ENCODE measurements around the gene ATP2B2. TPM values are rescaled to one million over a fixed set of nuclear protein-coding genes. Genes with fewer than 3 reads are reported as not detected.
"Not testable (repeated sequence)": the region's sequence is repeated elsewhere in the genome, so short reads cannot be mapped to it uniquely, and the experiment has no call there.

Gene ATP2B2
- polyA plus RNA-seq, 4 donors = 0.39 to 0.55 TPM; not detected in 2

- WGBS, 3 donors = 15 to 43% (median 40%) methylated on average over 1 of the region's 1 CpG
- no peak overlapping the region for H3K27ac ChIP-seq (ENCODE audit: low read depth in 1 of 3, low read length in 2 of 3)
- peaks cover 0 to 30% of the 10 kb centered on the region in 2 donors for H3K9me3 ChIP-seq (ENCODE audit: control insufficient read depth in 2 of 2, insufficient read depth in 1 of 2, low read depth in 1 of 2, low read length in 1 of 2)
- no peaks in the 10 kb centered on the region for H3K36me3 ChIP-seq (ENCODE audit: control insufficient read depth in 3 of 3, insufficient read depth in 2 of 3, low read depth in 1 of 3, low read length in 3 of 3)
- no peak for DNase-seq
- FAIRE-seq = no peak
- H3K27me3 ChIP-seq (ENCODE audit: control insufficient read depth in 3 of 3, insufficient read depth in 3 of 3, low read length in 3 of 3) = no peaks in the 10 kb centered on the region
- no peaks in the 10 kb centered on the region for H3K4me1 ChIP-seq (ENCODE audit: control insufficient read depth in 3 of 3, insufficient read depth in 2 of 3, low read depth in 1 of 3, low read length in 2 of 3)
- no peak overlapping the region for H3K4me3 ChIP-seq (ENCODE audit: low read depth in 1 of 3, low read length in 3 of 3)
Observed at GRCh38 chr3:10389339-10389738, 116.0 kb downstream of the ATP2B2 start.

GRCh38 chr3:10387881-10388609 lies 117.3 kb downstream of the ATP2B2 start:
- no peaks in the 10 kb centered on the region for H3K4me1 ChIP-seq (ENCODE audit: control insufficient read depth in 3 of 3, insufficient read depth in 2 of 3, low read depth in 1 of 3, low read length in 2 of 3)
- H3K27ac ChIP-seq (ENCODE audit: low read depth in 1 of 3, low read length in 2 of 3) = no peak overlapping the region
- FAIRE-seq = no peak
- no peak overlapping the region for H3K4me3 ChIP-seq (ENCODE audit: low read depth in 1 of 3, low read length in 3 of 3)
- no peaks in the 10 kb centered on the region for H3K36me3 ChIP-seq (ENCODE audit: control insufficient read depth in 3 of 3, insufficient read depth in 2 of 3, low read depth in 1 of 3, low read length in 3 of 3)
- H3K27me3 ChIP-seq (ENCODE audit: control insufficient read depth in 3 of 3, insufficient read depth in 3 of 3, low read length in 3 of 3) = no peaks in the 10 kb centered on the region
- WGBS, 3 donors = 60 to 61% (median 61%) methylated on average over 6 of the region's 6 CpGs
- H3K9me3 ChIP-seq (ENCODE audit: control insufficient read depth in 2 of 2, insufficient read depth in 1 of 2, low read depth in 1 of 2, low read length in 1 of 2) = peaks cover 0 to 30% of the 10 kb centered on the region in 2 donors
- no peak for DNase-seq

- DNase-seq = no peak
- no peak for FAIRE-seq
- no peaks in the 10 kb centered on the region for H3K4me1 ChIP-seq (ENCODE audit: control insufficient read depth in 3 of 3, insufficient read depth in 2 of 3, low read depth in 1 of 3, low read length in 2 of 3)
- no peak overlapping the region for H3K4me3 ChIP-seq (ENCODE audit: low read depth in 1 of 3, low read length in 3 of 3)
- WGBS, 3 donors = 83 to 98% (median 93%) methylated on average over 1 of the region's 1 CpG
- H3K27ac ChIP-seq (ENCODE audit: low read depth in 1 of 3, low read length in 2 of 3) = no peak overlapping the region
- H3K27me3 ChIP-seq (ENCODE audit: control insufficient read depth in 3 of 3, insufficient read depth in 3 of 3, low read length in 3 of 3) = no peaks in the 10 kb centered on the region
- H3K9me3 ChIP-seq (ENCODE audit: control insufficient read depth in 2 of 2, insufficient read depth in 1 of 2, low read depth in 1 of 2, low read length in 1 of 2) = peaks cover 0 to 30% of the 10 kb centered on the region in 2 donors
- H3K36me3 ChIP-seq (ENCODE audit: control insufficient read depth in 3 of 3, insufficient read depth in 2 of 3, low read depth in 1 of 3, low read length in 3 of 3) = no peaks in the 10 kb centered on the region
Observed at GRCh38 chr3:10386121-10386520, 119.3 kb downstream of the ATP2B2 start.

GRCh38 chr3:10384541-10385360 lies 120.6 kb downstream of the ATP2B2 start:
- FAIRE-seq = no peak
- H3K27ac ChIP-seq (ENCODE audit: low read depth in 1 of 3, low read length in 2 of 3) = no peak overlapping the region
- peaks cover 0 to 30% of the 10 kb centered on the region in 2 donors for H3K9me3 ChIP-seq (ENCODE audit: control insufficient read depth in 2 of 2, insufficient read depth in 1 of 2, low read depth in 1 of 2, low read length in 1 of 2)
- H3K4me3 ChIP-seq (ENCODE audit: low read depth in 1 of 3, low read length in 3 of 3) = no peak overlapping the region
- H3K4me1 ChIP-seq (ENCODE audit: control insufficient read depth in 3 of 3, insufficient read depth in 2 of 3, low read depth in 1 of 3, low read length in 2 of 3) = no peaks in the 10 kb centered on the region
- no peak for DNase-seq
- no peaks in the 10 kb centered on the region for H3K36me3 ChIP-seq (ENCODE audit: control insufficient read depth in 3 of 3, insufficient read depth in 2 of 3, low read depth in 1 of 3, low read length in 3 of 3)
- no peaks in the 10 kb centered on the region for H3K27me3 ChIP-seq (ENCODE audit: control insufficient read depth in 3 of 3, insufficient read depth in 3 of 3, low read length in 3 of 3)
- 73 to 79% (median 75%) methylated on average over 23 of the region's 23 CpGs for WGBS, 3 donors

- DNase-seq = no peak
- no peaks in the 10 kb centered on the region for H3K36me3 ChIP-seq (ENCODE audit: control insufficient read depth in 3 of 3, insufficient read depth in 2 of 3, low read depth in 1 of 3, low read length in 3 of 3)
- 88 to 96% (median 92%) methylated on average over 4 of the region's 4 CpGs for WGBS, 3 donors
Observed at GRCh38 chr3:10383850-10384248, 121.5 kb downstream of the ATP2B2 start.

GRCh38 chr3:10382892-10383849 lies 122.2 kb downstream of the ATP2B2 start:
- Histone ChIP-seq H3K9me3 (ENCODE audit: control insufficient read depth in 2 of 2, insufficient read depth in 1 of 2, low read depth in 1 of 2, low read length in 1 of 2) (peaks cover 0 to 20% of the 10 kb centered on the region in 2 donors), H3K27me3 (ENCODE audit: control insufficient read depth in 3 of 3, insufficient read depth in 3 of 3, low read length in 3 of 3) (no peaks in the 10 kb centered on the region), H3K4me1 (ENCODE audit: control insufficient read depth in 3 of 3, insufficient read depth in 2 of 3, low read depth in 1 of 3, low read length in 2 of 3) (no peaks in the 10 kb centered on the region), H3K36me3 (ENCODE audit: control insufficient read depth in 3 of 3, insufficient read depth in 2 of 3, low read depth in 1 of 3, low read length in 3 of 3) (no peaks in the 10 kb centered on the region), H3K27ac (ENCODE audit: low read depth in 1 of 3, low read length in 2 of 3) (no peak overlapping the region), H3K4me3 (ENCODE audit: low read depth in 1 of 3, low read length in 3 of 3) (no peak overlapping the region)
- 47 to 71% (median 55%) methylated on average over 4 of the region's 4 CpGs for WGBS, 3 donors
- DNase-seq (no peak), FAIRE-seq (no peak)

More at GRCh38 chr3:10383850-10384248, 121.5 kb downstream of the ATP2B2 start:
- FAIRE-seq = no peak
- Histone ChIP-seq H3K4me1 (ENCODE audit: control insufficient read depth in 3 of 3, insufficient read depth in 2 of 3, low read depth in 1 of 3, low read length in 2 of 3) (no peaks in the 10 kb centered on the region), H3K27ac (ENCODE audit: low read depth in 1 of 3, low read length in 2 of 3) (no peak overlapping the region), H3K9me3 (ENCODE audit: control insufficient read depth in 2 of 2, insufficient read depth in 1 of 2, low read depth in 1 of 2, low read length in 1 of 2) (peaks cover 0 to 24% of the 10 kb centered on the region in 2 donors), H3K4me3 (ENCODE audit: low read depth in 1 of 3, low read length in 3 of 3) (no peak overlapping the region), H3K27me3 (ENCODE audit: control insufficient read depth in 3 of 3, insufficient read depth in 3 of 3, low read length in 3 of 3) (no peaks in the 10 kb centered on the region)

- WGBS, 3 donors = 36 to 76% (median 63%) methylated on average over 3 of the region's 3 CpGs
- not testable (repeated sequence) for H3K27ac ChIP-seq (ENCODE audit: low read depth in 1 of 3, low read length in 2 of 3); H3K36me3 ChIP-seq (ENCODE audit: control insufficient read depth in 3 of 3, insufficient read depth in 2 of 3, low read depth in 1 of 3, low read length in 3 of 3); H3K4me1 ChIP-seq (ENCODE audit: control insufficient read depth in 3 of 3, insufficient read depth in 2 of 3, low read depth in 1 of 3, low read length in 2 of 3); H3K4me3 ChIP-seq (ENCODE audit: low read depth in 1 of 3, low read length in 3 of 3); H3K27me3 ChIP-seq (ENCODE audit: control insufficient read depth in 3 of 3, insufficient read depth in 3 of 3, low read length in 3 of 3); FAIRE-seq
- H3K9me3 ChIP-seq (ENCODE audit: control insufficient read depth in 2 of 2, insufficient read depth in 1 of 2, low read depth in 1 of 2, low read length in 1 of 2) = peaks cover 0 to 13% of the 10 kb centered on the region in 2 donors
- DNase-seq = peak in 1 of 2 donors; percentile 7
Observed at GRCh38 chr3:10382445-10382844, 122.9 kb downstream of the ATP2B2 start.

GRCh38 chr3:10381336-10381735 lies 124.0 kb downstream of the ATP2B2 start:
- Histone ChIP-seq H3K36me3 (ENCODE audit: control insufficient read depth in 3 of 3, insufficient read depth in 2 of 3, low read depth in 1 of 3, low read length in 3 of 3) (no peaks in the 10 kb centered on the region), H3K27ac (ENCODE audit: low read depth in 1 of 3, low read length in 2 of 3) (no peak overlapping the region), H3K9me3 (ENCODE audit: control insufficient read depth in 2 of 2, insufficient read depth in 1 of 2, low read depth in 1 of 2, low read length in 1 of 2) (peaks cover 0 to 3% of the 10 kb centered on the region in 2 donors), H3K4me1 (ENCODE audit: control insufficient read depth in 3 of 3, insufficient read depth in 2 of 3, low read depth in 1 of 3, low read length in 2 of 3) (no peaks in the 10 kb centered on the region), H3K27me3 (ENCODE audit: control insufficient read depth in 3 of 3, insufficient read depth in 3 of 3, low read length in 3 of 3) (no peaks in the 10 kb centered on the region), H3K4me3 (ENCODE audit: low read depth in 1 of 3, low read length in 3 of 3) (no peak overlapping the region)
- DNase-seq = no peak
- 56 to 70% (median 61%) methylated on average over 4 of the region's 4 CpGs for WGBS, 3 donors
- no peak for FAIRE-seq

Data from small intestine (tissue), 7 donors.